IPS-18c (cell line): ENCODE results near the gene NFIA.
"Not testable (repeated sequence)": the region's sequence is repeated elsewhere in the genome, so short reads cannot be mapped to it uniquely, and the experiment has no call there.

Source experiments
- H3K4me3 ChIP-seq: 2 replicates; pipeline ENCODE4 v1.7.0; 2013; ENCODE audit warnings: low read depth, mild to moderate bottlenecking, low read length, moderate library complexity; ENCODE audit not compliant: insufficient read depth
- H3K9me3 ChIP-seq: one replicate; pipeline ENCODE4 v1.6.1; 2013; ENCODE audit warnings: mild to moderate bottlenecking, low read length, moderate library complexity; ENCODE audit not compliant: control insufficient read depth, insufficient read depth

Gene NFIA

DNA sequence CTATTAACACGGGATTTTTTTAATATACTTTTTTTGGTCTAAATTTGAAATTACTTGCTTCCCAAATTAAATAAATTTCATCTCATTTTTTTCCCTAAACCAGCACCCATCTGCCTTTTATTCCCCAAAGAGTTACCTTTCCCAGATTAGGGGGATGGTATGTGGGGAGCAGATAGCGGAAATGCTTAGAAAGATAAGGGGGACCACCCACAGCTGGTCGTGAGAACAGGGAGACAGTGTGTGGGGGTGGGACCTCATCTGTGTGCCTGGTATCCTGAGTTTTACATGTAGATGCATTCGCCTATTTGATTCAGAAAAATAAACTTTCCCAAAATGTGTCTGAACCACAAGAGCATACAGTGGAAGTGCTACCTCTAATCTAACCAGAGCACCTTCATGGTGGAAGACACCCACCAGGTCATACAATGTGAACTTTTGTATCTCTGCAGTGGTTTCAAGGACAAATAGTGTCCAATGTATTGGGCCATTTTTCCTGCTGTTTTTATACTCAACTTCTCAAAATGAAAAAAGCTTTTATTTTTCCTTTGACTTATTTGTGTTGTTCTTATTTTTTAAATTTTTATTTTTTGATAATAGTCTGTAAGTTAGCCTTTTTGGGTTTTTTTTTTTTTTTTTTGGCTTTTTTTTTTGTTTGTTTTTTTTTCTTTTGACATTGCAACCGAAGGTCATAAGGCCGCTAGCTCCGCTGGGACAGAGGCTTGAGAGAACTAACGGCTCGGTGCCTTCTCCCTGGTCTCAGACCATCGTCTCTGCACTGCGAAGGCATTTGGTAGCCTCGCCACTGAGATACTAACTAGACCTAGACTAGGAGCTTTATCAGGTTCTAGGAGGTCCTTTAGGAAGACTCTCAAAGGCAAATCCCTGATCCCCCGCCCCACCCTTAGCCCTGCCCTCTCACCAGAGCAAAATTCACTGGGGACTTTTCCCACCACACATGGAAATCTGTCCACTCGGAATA, 379.3 kb downstream of the NFIA start:
- no peak overlapping the region for H3K4me3 ChIP-seq
- H3K9me3 ChIP-seq: no peaks in the 10 kb centered on the region

GRCh38 chr1:61462628-61463027, 380.3 kb downstream of the NFIA start:
- Histone ChIP-seq H3K4me3 (no peak overlapping the region), H3K9me3 (no peaks in the 10 kb centered on the region)

- H3K4me3 ChIP-seq: no peak overlapping the region
- H3K9me3 ChIP-seq: no peaks in the 10 kb centered on the region
These were observed 380.9 kb downstream of the NFIA start for GRCh38 chr1:61463220-61463619.

DNA sequence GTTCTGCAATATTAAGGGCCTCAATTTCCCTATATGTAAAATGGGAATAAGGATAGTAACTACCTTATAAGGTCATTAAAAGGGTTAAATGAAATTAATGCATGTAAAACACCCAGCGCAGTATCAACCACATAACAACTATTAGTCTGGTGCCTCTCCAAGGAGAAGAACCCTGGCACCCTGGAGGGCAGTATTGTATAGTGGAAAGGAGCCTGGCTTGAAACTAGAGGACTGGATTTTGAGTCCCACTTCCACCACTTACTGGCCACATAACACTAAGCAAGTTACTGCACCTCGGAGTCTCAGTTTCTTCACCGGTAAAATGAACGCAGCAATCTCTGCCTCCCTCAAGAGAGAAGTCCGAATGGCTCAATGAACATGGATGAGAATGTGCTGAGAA, 385.5 kb downstream of the NFIA start:
- H3K9me3 ChIP-seq, H3K4me3 ChIP-seq: not testable (repeated sequence)

GRCh38 chr1:61469365-61469764, 387.0 kb downstream of the NFIA start:
- Histone ChIP-seq H3K4me3 (no peak overlapping the region), H3K9me3 (no peaks in the 10 kb centered on the region)

- Histone ChIP-seq H3K9me3 (no peaks in the 10 kb centered on the region), H3K4me3 (no peak overlapping the region)
These were observed 390.5 kb downstream of the NFIA start for GRCh38 chr1:61472876-61473275.

GRCh38 chr1:61474269-61474817, 392.0 kb downstream of the NFIA start:
- H3K4me3 ChIP-seq: no peak overlapping the region
- no peaks in the 10 kb centered on the region for H3K9me3 ChIP-seq

GRCh38 chr1:61474963-61475362, 392.6 kb downstream of the NFIA start:
- H3K4me3 ChIP-seq: no peak overlapping the region
- H3K9me3 ChIP-seq: no peaks in the 10 kb centered on the region

GRCh38 chr1:61477301-61477700, 394.9 kb downstream of the NFIA start:
- H3K9me3 ChIP-seq: no peaks in the 10 kb centered on the region
- H3K4me3 ChIP-seq: no peak overlapping the region

GRCh38 chr1:61480273-61480935, 398.0 kb downstream of the NFIA start:
- no peaks in the 10 kb centered on the region for H3K9me3 ChIP-seq
- no peak overlapping the region for H3K4me3 ChIP-seq

DNA sequence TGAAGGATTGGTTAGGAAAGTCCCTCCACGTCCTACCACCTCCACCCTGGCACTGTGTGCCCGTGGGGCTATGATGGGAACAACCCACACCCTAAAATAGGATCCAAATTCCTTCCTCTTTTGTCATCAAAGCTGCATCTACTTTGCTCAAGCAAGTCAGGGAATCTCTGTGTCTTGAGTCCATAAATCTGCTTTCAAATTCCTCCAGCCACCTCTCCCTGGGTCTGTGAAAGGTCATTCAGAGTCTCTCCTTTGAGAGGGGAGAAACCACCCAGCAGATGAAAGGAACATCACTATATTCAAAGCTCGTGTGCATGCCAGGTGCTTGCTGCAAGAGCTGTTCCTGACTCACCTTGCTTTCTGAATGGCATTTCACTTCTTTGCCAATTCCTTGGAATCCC, 399.0 kb downstream of the NFIA start:
- H3K4me3 ChIP-seq: no peak overlapping the region
- H3K9me3 ChIP-seq: no peaks in the 10 kb centered on the region

- no peak overlapping the region for H3K4me3 ChIP-seq
- no peaks in the 10 kb centered on the region for H3K9me3 ChIP-seq
These were observed 399.9 kb downstream of the NFIA start for GRCh38 chr1:61482170-61482734.

DNA sequence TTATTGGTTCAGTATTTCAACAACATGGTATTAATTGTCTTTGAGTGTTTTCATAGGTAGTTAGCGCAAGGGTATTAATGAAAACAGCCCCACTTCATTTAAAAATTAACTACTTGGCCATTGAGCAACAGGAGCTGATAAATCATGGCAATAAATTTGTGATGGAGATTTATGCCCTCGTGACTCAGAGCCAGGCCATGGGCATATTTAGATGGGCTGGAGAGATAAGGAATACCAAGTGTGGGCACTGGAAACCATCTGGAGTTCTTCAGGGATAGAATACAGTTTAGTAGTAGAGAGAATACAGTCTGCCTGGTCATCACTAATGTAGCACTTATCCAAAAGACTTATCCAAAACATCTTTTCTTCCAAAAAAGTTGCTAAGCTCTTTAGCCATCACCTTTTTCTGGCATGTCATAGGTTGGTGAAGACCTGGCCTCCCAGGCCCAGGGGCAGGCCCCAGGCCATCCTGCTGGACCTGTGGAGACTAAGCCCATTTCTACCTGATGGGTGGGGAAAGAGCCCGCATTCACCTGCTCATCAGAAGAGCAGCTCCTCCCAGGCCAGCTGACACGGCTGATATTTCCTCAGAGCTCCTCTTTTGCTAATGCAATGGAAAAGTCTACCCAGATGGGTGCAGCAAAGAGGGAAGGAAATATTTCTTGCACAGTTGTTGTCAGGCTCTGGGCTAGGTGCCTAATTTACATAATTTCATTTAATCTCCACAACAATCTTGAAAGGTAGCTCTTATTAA, 404.6 kb downstream of the NFIA start:
- Histone ChIP-seq H3K9me3 (no peaks in the 10 kb centered on the region), H3K4me3 (no peak overlapping the region)

DNA sequence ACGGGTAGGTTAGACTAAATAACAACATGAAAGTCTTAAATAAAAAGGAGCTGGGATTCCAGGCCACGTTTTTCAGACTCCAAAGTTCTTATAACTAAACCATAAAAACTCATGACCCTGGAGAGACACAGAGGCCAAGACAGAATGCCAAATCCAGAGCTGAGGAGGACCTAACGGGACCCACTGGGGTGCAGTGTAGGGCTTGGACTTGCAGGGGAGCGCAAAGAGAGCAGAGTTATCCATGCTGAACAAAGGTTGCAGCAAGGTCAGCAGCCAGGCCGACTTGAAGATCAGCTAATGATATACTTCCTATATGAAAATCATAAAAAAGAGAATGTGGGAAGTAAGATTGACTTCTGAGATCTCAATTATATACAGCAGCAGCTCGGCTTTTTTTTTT, 405.4 kb downstream of the NFIA start:
- H3K4me3 ChIP-seq: no peak overlapping the region

GRCh38 chr1:61490924-61491323, 408.6 kb downstream of the NFIA start:
- Histone ChIP-seq H3K9me3 (no peaks in the 10 kb centered on the region), H3K4me3 (no peak overlapping the region)

More for the DNA sequence above, 405.4 kb downstream of the NFIA start:
- no peaks in the 10 kb centered on the region for H3K9me3 ChIP-seq

GRCh38 chr1:61491497-61491896, 409.1 kb downstream of the NFIA start:
- H3K4me3 ChIP-seq: no peak overlapping the region
- H3K9me3 ChIP-seq: no peaks in the 10 kb centered on the region

DNA sequence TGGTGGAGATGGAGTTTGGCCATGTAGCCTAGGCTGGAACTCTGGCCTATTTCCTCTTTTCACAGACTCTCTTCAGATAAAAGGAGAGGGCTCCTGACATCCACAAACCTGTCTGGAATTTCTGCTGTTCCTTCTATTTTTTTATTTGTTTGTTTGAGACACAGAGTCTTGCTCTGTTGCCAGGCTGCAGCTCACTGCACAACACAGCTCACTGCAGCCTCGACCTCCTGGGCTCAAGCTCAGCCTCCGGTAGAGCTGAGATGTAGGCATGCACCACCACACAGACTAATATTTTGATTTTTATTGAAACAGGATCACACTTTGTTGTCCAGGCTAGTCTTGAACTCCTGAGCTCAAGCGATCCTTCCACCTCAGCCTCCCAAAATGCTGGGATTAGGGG, 411.6 kb downstream of the NFIA start:
- H3K4me3 ChIP-seq: no peak overlapping the region
- no peaks in the 10 kb centered on the region for H3K9me3 ChIP-seq
